SIG-M5 treated with dmso at 0.1 percent for 504 hours (cell line): ENCODE results near the gene LRRK1.
A peak's percentile ranks its signal among the peaks of the same experiment; 100 is the strongest.
"Not testable (repeated sequence)": the region's sequence is repeated elsewhere in the genome, so short reads cannot be mapped to it uniquely, and the experiment has no call there.

Source experiments
- DNase-seq: peaks from one replicate; lab custom pipeline; 2025; ENCODE audit not compliant: unreplicated experiment; lab: John Stamatoyannopoulos, UW

Gene LRRK1

DNA sequence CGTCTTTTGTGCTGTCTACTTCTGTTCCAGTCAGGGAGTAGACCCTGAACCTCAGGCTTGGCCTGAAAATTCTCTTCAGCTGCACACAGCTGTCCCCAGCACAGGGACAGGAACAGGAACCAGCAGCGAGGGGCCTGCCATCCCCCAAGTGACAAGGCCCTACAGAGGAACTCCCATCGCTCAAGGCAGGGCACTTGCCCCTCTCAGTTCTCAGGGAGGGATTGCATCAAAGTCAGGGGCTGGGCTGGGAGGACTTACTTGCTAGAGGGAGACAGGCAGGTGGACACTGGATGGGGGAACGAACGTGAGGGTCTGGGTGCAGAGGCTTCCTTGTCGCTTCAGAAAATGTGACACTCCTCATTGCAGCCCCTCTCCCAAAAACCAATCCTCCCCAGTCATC, 169.1 kb downstream of the LRRK1 start:
- peak; percentile 15 for DNase-seq

DNA sequence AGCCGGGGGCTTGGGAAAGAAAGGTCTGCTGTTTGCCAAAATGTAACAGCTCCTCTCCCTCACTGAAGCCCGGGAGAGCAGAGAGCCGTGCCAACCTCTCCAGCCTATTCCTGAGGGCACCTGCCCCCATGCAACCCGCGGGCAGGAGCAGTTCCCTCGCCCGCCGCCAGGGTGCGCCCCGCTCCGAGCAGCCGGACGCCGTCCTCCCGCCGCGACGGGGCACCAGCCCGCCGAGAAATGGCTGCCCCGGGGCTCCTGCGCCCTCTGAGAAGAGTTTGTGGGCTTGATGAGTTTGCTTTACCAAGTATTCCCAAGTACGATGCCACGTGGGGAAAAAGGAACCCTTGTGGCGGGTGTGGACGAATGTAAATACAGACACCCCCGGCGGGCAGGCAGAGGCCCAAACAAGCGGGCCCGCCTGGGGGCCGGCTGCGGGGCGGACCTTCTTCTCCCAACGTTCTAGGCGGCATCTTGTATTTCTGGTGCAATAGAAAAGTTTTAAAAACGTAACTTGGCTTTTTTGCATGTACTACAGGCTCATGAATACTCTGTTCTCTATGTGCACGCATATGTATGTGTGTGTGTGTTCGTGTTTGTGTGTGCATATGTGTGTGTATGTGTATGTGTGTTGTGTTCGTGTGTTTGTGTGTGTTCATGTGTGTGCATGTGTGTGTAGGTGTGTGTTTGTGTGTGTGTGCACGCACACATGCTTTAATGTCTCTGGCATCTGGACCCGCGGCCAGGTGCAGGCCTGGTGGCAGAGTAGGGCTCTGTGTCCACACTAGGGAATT, 169.8 kb downstream of the LRRK1 start:
- DNase-seq = peak; percentile 28

DNA sequence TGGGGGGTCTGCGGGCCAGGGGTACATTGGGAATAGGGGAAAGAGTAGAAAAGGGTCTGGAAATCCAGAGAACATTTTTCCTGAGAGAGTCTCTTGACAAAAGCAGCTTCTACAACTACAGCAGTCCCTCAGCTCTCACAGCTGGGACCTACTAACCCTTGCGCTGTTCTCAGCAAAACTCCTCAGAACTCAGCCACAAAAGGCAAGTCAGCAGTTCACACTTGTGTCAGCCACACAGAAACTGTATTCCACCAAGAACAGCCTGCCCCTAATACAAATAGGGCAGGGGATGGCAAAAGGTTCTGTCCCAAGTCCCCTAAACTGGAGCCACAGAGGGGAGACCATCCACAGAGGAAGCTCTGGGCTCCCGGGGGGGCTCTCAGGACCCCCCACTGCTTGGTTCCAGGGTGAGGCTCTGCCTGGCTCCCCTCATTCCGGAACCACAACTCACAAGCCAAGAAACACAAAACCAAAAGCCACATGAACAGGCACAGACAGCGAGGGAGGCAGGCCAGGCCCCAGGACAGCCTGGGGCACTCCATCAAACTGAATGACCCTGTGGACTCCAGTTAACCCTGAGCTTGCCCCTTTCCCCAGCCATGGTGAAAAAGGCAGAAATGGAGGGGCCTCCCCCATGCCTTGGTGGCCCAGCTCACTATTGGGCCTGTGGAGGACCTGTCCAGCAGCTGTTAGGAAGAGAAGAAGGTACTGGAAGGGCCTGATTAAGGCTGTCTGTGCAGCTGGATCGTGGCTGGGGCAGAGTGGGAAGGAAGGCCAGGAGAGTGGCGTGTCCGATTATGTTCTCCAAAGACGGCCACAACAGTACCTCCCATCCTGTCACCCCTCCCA, 170.6 kb downstream of the LRRK1 start:
- no peak for DNase-seq

DNA sequence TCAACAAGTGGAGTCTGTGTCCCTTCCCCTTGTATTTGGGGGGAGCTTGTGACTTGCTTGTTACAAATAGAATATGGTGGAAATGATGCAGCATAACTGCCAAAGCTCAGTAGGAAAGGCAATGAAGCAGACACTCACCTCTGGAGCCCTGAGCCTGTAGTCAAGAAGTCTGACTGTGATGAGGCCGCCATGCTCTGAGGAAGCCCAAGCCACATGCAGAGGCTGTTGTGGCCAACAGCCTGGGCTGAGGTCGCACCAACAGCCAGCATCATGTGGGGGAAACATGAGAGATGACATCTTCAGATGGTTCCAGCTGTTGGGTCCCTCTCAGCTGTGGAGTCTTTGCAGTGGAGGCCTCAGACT, 171.3 kb downstream of the LRRK1 start:
- no peak for DNase-seq

DNA sequence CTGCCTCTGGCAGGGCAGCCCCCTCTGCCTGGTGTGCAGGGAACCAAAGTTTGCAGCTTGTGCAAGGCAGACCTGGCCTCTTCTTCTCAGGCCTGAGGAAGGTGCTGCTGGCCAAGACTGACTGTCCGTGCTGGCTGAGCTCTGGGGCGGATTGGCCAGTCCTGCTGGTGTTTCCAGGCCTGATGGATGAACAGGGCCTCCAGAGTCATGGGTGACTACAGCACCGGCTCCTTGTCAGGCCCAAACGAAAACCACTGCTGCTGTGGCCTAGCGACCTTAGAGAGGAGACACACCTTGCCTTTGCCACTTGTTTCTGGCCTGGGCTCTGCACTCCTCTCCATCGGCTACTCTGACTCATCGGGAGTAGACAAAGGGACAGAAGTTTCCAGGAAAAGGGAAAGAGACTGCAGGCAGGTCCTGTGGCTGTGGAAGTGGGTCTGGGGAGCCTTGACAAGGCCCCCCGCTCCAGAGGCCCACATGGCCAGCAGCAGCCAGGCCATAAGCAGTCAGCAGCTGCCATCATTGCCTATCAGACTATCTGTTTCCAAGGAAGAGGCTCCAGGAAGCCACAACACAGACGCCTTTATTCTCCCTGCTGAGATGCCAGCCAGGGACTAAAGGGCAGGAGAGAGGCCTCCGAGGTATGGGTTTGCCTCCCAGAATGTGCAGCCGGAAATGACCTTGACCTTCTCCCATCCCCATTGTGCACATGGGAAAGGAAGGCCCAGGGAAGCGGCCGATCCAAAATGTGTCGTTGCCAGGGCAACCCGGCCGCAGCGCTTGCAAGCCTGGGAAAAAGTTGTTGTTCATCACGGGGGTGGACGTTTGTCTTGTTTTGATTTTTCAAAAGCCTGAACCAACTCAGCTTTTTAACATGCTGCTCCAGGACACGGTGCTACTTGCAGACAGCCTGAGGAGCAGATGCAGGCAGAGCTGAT, 172.2 kb downstream of the LRRK1 start:
- no peak for DNase-seq

DNA sequence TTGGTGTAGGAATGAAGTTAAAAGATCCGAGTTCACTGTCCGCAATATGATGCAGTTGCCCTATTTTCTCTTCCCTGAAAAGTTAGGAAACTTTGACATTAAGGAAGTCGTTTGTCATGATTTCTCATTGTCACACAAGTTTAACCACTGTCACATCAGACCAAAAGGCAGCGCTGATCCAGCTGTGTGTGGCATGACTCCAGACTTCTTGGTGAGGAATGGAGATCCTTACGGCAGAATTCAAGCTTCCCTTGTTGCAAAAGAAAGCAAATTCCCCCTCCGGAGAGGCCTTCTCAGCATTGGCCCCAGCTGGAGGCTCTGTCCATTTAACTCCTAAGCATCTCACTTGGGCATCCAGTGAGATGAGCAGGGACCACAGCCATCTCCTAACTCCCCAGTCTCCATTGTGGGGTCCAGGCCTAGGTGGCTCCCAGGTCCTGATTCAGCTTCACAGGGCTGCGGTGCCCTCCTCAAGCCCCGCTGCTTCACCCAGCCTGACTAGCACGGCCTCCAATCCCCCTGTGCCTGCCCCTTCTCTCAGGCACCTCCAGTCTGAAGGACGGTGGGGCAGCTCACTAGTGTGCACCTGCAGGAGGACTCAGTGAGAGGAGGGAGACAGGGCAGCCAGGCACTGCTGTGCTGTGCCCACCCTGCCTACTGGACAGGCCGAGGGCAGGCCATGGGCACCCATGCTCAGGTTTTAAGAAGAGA, 173.2 kb downstream of the LRRK1 start:
- DNase-seq = no peak

DNA sequence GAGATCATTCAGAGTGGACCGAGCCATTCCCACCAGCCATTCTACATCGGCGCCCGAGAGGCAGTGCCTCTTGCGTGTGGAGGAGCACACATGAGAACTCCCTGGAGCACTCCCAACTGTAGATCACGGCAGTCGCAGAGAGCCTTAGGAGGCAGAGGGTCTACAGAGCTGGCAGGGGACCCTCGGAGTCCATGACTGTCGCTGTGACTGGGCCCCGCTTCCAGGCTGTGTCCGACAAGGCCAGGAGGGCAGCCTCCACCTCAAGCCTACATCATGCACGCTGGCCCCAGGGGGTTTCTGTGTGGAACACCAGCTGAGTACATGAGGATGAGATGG, 173.7 kb downstream of the LRRK1 start:
- no peak for DNase-seq

DNA sequence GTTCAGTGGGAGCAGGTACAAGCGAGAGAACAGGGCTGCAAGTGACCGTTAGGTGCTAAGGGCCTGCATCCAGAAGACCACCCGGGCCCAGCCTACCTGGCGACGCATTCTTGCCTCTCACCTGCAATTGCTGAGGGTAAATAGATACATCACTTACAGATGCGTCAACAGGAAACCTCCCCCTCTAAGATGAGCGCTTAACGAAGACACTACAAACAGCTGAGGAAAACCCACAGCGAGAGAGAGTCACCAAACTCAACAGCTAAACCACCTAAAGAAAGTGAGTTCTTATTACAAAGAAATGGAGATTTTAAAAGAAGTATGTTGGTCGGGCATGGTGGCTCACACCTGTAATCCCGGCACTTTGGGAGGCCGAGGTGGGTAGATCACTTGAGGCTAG, 174.8 kb downstream of the LRRK1 start:
- DNase-seq = no peak

DNA sequence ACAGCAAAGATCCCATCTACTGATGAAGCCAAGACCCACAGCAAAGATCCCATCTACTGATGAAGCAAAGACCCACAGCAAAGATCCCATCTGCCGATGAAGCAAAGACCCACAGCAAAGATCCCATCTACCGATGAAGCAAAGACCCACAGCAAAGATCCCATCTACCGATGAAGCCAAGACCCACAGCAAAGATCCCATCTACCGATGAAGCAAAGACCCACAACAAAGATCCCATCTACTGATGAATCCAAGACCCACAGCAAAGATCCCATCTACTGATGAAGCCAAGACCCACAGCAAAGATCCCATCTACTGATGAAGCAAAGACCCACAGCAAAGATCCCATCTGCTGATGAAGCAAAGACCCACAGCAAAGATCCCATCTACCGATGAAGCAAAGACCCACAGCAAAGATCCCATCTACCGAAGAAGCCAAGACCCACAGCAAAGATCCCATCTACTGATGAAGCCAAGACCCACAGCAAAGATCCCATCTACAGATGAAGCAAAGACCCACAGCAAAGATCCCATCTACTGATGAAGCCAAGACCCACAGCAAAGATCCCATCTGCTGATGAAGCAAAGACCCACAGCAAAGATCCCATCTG, 176.7 kb downstream of the LRRK1 start:
- DNase-seq = not testable (repeated sequence)

DNA sequence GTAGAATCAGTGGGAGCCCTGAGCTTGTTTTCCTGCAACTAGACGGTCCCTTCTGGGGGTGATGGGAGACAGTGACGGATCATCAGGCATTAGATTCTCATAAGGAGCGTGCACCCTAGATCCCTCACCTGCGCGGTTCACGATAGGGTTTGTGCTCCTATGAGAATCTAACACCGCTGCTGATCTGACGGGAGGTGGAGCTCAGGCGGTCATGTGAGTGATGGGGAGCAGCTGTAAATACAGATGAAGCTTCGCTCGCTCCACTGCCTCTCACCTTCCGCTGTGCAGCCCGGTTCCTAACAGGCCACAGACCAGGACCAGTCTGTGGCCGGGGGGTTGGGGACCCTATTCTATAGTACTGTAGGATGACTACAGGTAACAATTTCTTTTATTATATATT, 178.0 kb downstream of the LRRK1 start:
- DNase-seq = no peak

DNA sequence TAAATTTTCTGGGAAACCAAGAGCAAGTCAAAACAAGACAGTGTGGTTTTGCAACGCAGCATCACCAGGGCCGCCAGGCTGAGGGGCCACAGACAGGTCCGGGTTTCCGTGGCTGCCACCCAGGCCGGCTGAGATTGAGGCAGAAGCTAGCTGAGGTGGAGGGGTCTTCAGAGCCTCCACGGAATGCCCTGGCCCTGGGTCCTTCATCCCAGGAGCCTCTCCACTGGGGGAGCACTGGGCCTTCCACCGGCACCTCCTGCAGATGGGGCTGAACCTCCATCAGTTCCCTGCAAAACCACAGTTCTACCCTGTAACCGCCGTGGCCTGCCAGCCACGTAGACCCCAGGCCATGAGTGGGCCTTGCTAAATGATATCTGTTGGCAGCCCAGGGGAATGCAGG, 180.0 kb downstream of the LRRK1 start:
- no peak for DNase-seq

DNA sequence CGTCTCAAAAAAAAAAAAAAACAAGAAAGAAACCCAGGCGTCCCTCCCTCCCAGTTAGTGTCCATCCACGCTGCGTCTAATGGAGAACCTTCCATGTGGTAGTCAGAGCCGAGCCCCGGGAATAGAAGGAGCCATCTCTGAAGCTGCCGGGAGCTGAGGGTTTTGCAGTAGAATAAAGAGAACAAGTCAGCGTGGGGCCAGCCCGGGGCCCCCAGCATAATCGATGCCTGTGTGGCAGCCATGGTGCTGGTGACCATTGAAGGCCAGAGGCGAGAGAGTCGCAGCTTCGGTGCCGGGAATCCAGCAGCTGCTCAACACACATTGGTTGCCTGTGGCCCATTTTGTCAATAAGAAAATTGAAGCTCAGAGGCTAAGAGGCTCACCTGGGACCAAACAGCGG, 181.0 kb downstream of the LRRK1 start:
- no peak for DNase-seq

DNA sequence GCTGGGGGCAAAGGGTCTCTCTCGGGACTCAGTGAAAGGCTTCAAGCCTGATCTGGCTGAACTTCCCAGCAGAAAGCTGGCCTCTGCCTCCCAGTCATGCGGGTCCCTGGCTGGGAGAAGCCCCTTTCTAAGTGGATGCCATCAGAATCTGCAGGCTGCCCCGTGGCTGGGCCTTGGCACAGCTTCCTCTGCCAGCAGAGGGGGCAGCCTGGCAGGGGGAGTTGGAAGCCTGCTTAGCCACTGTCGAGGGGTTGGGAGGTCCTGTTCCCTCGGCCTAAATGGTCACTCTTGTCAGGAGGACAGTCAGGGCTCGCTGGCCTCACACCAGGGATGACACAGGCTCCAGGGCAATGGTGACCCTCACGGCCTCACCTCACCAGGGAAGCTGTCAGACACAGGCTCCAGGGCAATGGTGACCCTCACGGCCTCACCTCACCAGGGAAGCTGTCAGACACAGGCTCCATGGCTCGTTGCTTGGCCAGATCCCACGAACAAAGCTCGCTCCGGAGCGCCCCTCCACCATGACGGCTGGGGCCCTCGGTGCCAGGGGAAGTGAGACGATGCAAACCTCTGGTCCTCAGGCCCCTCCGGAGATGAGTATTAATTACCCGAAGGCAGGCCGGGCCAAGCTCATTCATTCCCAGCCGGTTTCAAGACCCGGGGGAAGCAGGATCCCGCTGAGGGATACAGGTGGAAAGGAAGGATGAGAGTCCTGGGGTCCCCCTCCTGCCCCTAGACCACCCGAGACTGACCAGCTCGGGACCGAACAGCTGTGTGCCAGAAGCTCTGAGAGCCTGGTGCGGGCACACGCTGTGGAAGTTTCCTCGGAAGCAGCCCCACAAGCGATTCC, 181.7 kb downstream of the LRRK1 start:
- DNase-seq = no peak

DNA sequence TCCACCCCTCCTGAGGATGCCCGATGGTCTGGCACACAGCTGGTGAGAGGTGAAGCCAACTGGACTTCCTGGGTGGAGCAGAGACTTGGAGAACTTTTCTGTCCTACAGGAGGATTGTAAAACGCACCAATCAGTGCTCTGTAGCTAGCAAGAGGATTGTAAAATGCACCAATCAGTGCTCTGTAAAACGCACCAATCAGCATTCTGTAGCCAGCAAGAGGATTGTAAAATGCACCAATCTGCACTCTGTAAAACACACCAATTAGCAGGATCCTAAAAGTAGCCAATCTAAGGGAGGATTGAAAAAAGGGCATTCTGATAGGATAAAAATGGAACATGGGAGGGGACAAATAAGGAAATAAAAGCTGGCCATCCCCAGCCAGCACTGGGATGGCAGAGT, 182.5 kb downstream of the LRRK1 start:
- DNase-seq = no peak

DNA sequence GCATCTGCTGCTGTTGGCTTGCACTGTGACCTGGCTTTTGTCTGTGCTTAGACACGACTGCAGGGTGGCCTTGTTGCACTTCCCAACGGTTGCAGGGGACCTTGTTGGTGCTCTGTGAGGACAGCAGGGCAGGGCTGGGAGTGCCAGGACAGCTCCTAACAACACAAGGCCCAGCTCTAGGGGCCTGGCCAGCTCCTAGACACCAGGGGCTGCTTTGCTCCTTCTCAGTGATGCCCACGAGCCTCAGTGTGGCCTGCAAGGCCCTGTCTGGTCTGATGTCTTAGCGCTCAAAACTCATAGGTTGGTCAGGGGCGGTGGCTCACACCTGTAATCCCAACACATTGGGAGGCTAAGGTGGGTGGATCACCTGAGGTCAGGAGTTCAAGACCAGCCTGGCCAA, 183.6 kb downstream of the LRRK1 start:
- DNase-seq = no peak

DNA sequence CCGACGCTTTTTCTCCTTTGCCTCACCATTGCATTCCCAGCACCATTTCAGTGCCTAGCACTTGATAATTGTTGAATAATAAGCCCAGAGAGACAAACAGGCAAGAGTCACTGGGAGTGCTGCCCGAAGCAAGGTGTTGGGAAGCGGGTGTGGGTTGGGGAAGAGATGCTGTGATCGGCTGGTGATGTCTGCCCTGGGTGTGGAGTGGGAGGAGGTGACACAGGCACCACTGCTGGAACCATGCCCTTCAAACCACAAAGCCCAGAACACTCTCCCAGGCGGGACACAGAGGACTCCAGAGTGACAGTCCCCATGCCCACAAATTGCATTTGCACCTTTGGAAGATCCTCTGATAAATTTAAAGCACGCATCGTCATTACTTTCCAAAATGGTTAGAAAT, 184.4 kb downstream of the LRRK1 start:
- no peak for DNase-seq

DNA sequence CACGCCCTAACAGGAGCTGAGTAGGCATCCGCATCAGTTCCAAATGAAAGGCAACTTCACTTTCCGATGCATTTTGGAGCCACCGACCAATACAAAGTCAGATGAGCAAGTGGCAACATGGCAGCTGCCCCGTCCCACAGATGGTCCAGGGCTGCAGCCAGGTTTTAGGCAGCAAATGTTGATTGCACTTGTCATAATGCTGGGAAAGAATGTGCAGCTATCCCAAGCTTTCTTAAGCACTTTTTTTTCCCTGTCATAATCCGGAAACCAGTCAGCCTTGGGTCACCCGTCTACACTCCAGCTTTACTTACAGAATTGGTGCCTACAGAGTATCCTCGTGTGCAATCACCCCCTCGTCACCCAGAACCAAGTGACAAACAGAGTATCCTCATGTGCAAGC, 185.0 kb downstream of the LRRK1 start:
- DNase-seq = no peak

DNA sequence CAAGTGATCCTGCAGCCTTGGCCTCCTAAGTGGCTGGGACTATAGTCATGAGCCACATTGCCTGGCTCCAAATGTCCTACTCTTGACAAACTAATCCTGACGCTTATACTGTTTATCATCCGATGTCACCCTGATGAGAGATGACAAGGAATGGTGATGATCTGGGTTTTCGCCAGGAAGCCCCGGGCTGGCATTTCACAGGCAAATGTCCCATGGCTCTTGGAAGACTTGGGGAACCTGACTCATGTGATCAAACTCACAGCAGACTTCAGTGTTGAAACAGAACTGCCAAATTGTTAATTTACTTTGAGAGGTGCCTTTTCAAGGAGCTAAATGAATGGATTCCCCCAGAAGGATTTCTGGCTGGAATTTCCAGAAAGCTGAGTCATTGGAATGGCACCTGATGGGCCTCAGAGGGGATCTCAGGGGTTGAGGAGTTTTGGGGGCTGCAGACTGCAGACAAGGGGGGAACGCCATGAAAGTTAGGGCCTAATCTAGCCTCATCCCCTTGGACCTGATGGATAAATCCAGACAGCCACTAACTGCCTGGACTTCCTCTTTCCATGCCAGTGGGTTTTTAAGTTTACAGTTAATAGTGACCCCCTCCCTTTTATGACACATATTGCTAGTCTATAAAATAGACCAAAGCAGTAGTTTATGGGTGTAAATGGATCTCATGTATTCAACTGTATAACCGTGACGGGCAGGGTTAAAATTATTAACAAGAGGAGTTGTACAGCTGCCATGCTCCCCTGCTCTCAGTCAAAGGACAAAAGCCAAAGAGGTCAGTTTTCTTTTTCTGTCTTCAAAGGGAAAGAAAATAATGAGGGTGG, 186.1 kb downstream of the LRRK1 start:
- DNase-seq = no peak

DNA sequence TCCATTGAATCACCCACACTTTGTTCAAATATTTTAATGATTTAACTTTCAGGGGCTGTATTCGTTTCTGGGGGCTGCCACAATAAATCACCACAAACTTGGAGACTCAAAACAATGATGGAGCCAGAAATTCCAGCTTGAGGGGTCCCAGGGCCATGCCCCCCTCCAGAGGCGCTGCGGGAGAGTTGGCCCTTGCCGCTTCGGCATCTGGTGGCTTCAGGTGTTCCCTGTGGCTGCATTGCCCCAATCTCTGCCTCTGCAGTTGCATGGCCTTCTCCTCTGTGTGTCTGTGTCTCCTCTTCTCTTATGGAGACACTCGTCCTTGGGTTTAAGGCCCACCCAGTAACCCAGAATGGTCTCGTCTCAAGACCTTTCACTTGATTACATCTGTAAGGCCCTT, 187.9 kb downstream of the LRRK1 start:
- DNase-seq = no peak
